Raji (cell line): ENCODE measurements around the gene ASCL4.

ENCODE experiments used
- POLR2A ChIP-seq: IDR thresholded peaks from 2 replicates; pipeline ENCODE4 v1.6.1; 2011; ENCODE audit warnings: low read depth, low read length, control low read depth; ENCODE audit not compliant: insufficient read depth

ASCL4 gene, protein sequence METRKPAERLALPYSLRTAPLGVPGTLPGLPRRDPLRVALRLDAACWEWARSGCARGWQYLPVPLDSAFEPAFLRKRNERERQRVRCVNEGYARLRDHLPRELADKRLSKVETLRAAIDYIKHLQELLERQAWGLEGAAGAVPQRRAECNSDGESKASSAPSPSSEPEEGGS

DNA sequence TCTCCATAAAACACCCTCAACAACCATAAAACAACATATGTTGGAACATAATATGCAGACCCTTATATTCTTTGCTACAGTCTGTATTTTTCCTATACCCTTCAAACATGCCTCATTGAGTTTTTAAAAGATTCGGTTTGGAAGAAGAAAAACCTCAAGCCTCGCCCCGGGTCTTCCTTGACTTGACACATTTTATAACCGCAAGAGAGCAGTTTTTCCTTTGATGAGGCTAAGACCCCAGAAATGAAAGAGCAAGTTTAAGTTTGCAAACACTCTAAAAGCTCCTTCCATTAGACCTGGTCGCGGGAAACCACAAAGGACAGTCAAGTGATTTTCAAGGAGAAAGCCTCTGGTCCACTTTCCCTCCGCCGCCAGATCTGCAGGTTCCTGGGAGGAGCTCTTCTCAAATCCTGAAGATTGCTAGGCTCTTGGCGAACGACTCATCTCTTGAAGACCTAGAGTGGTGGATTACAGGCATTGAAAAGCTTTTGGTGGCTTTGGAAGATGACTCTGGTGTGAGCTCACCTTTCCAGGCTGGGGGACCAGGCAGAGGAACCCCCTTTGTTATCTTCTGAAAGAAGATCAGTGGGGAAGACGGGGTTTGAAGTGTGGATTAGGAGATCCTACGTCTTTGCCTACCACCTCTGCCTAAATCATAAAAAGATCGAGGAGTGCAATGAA, at the start of gene ASCL4:
TSS of gene ASCL4 (plus strand) at position 356 of the 681 bp plus-strand sequence. CDS start 515 bp downstream, outside the sequence.
- no peak for TF ChIP-seq POLR2A

- no peak for TF ChIP-seq POLR2A
These were observed 43.7 kb upstream of the ASCL4 start for GRCh38 chr12:107730618-107731341.

DNA sequence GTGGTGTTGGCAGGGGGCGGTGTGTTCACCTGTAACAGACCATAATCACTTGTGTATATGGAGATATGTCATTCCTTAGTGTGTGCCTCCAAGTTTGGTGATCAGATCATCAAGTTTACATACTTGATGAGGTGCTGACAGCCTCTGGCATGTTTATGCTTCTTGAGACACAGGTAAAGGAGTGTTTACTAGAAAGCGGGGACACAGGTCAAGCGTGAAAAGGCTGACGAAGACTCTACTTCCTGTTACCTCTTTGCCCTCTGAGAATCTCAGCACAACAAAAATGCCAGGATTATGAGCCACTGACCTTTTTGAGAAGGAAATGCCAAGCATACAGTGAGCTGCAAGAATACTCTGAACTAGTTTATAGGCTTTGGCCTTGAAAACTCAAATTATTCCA, 43.1 kb upstream of the ASCL4 start:
- no peak for TF ChIP-seq POLR2A

DNA sequence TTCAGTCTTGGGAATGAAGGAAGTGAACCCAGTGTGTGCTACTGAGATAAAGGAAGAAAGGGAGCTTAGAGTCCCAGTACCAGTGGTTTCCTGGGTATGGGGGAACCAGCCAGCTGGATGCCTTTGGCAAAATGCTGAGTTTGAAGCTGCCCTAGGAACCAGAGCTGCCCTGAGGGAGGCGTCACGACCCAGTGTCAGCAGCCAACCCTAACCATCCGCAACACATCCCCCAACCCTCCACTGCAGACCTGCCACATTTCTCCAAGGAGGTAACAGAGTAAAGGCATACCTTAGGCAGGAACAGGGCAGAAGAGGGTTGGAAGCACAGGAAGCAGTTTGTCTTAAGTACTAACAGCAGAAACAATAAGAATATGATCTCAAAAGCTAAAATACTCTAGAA, 42.1 kb upstream of the ASCL4 start:
- TF ChIP-seq POLR2A = no peak

DNA sequence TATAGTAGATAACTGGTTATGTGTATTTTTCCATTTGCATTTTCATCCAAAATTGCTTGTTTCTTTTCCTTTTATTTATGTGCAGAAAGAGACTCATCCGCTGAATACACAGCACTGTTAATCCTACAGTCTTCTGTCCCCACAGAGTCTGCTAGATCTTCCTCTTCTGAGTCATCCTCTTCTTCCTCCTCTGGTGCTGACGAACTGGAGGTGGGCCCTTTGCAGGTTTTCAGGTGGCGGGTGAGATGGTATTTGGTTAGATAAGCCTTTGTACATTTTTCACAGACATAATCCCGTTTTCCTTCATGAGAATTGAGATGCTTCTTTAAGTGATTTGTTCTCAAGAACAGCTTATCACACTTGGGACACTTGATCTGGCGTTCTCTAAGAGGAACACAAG, 40.4 kb upstream of the ASCL4 start:
- no peak for TF ChIP-seq POLR2A

GRCh38 chr12:107735763-107736162, 38.7 kb upstream of the ASCL4 start:
- no peak for TF ChIP-seq POLR2A

- TF ChIP-seq POLR2A = no peak
These were observed 37.6 kb upstream of the ASCL4 start for GRCh38 chr12:107736914-107737313.

DNA sequence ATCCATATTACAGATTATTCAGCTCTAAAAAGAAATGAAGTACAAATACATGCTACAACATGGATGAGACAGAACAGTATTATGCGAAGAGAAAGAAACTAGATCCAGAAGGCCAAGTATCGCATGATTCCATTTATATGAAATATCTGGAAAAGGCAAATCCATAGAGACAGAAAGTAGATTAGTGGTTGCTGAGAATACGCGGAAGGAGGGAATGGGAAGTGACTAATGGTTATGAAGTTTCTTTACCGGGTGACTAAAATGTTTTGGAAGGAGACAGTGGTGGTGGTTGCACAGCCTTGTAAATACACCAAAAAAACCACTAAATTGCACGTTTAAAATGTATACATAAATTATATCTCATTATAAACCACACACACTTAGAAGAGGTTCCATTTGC, 26.0 kb upstream of the ASCL4 start:
- no peak for TF ChIP-seq POLR2A

- no peak for TF ChIP-seq POLR2A
These were observed 25.4 kb upstream of the ASCL4 start for GRCh38 chr12:107749083-107749482.

GRCh38 chr12:107759410-107759809, 15.1 kb upstream of the ASCL4 start:
- TF ChIP-seq POLR2A = no peak

- TF ChIP-seq POLR2A = no peak; the same call in 1 of the 2 replicates
These were observed 14.2 kb upstream of the ASCL4 start for GRCh38 chr12:107760207-107760808.

DNA sequence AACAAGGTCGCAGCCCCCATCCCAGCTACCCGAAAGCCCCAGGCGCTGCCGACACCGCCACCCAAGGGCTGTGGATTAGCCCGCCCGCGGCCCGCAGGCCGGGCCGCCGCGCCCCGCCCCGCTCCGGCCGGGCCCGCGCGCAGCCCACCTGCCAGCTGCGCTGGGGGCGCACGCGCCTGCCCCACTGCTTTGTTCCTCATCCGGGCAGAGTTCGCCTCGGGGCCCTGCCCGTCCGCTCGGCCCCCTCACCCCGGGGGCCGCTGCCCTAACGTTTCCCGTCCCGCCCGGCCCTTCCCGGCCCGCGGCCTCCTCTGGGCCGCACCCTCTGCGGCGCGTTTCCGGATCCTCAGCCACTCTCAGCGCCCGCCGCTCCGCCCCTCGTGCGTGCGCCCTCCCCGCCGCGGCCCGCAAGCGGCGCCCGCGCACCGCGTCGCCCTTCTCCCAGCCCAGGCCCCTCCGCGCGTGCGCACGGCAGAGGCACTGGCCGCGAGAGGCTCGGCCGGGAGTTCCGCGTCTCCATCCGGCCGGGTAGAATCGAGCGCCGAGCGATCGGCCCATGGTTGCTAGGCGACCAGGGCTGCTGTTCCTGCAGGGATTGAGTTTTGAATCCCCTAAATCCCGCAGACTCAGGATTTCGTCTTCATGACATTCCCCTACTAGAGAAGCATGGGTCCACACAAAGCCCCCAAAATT, 13.5 kb upstream of the ASCL4 start, which contains the start of gene PRDM4:
TSS of gene PRDM4 (minus strand) at position 329 of the 693 bp plus-strand sequence. CDS start 622 bp downstream, outside the sequence.
- peak; percentile 80 for TF ChIP-seq POLR2A

GRCh38 chr12:107761502-107761904, 13.0 kb upstream of the ASCL4 start:
- no peak for TF ChIP-seq POLR2A

GRCh38 chr12:107762874-107763273, 11.6 kb upstream of the ASCL4 start:
- TF ChIP-seq POLR2A = no peak

DNA sequence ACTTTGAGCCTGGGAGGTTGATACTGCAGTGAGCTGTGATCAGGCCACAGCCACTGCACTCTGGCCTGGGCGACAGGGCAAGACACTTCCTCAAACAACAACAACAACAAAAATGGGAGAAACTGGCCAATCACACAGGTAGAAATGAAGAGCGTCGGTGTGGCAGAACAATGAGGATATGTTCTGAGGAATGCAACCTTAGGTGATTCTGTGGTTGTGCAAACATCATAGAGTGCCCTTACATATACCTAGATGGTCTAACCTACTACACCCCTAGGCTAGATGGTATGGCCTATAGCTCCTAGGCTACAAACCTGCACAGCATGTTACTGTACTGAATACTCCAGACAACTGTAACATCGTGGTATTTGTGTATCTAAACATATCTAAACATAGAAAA, 9.9 kb upstream of the ASCL4 start:
- no peak for TF ChIP-seq POLR2A
